CD14-positive monocyte (primary cell): ENCODE results near the gene GLCCI1. TPM values are rescaled to one million over a fixed set of nuclear protein-coding genes. Genes with fewer than 3 reads are reported as not detected.

Experiments used
- DNase-seq, 3 donors: peaks; one replicate each; pipeline ENCODE4 v3.0.0-alpha.2; 2011 to 2022
- H2AFZ ChIP-seq: 2 replicates; pipeline ENCODE4 v1.6.0; 2012; ENCODE audit warnings: mild to moderate bottlenecking, low read depth, low read length, inconsistent platforms; ENCODE audit not compliant: insufficient read depth, poor library complexity, severe bottlenecking
- H3K27ac ChIP-seq, 2 donors: 1 replicate in 1 of 2; 2 replicates in 1 of 2; pipeline ENCODE4 v1.5.1; 2012 to 2013; ENCODE audit warnings: low read length in 2 of 2, control low read depth in 1 of 2, inconsistent platforms in 1 of 2, low read depth in 1 of 2, mild to moderate bottlenecking in 1 of 2
- H3K27me3 ChIP-seq, 2 donors: one replicate each; pipeline versions ENCODE4 v1.6.0 to v1.6.1; 2011 to 2013; ENCODE audit warnings: low read length in 2 of 2; ENCODE audit not compliant: control insufficient read depth in 2 of 2, insufficient read depth in 2 of 2
- H3K36me3 ChIP-seq, 2 donors: replicated peaks in 1 of 2; 1 replicate in 1 of 2; 2 replicates in 1 of 2; pipeline versions ENCODE4 v1.5.1 to v1.6.1; 2012 to 2013; ENCODE audit warnings: low read length in 2 of 2, control low read depth in 1 of 2, inconsistent platforms in 1 of 2, mild to moderate bottlenecking in 1 of 2; ENCODE audit not compliant: insufficient read depth in 2 of 2, control insufficient read depth in 1 of 2
- H3K4me1 ChIP-seq, 2 donors: 1 replicate in 1 of 2; 2 replicates in 1 of 2; pipeline versions ENCODE4 v1.5.1 to v1.6.1; 2012 to 2013; ENCODE audit warnings: low read length in 2 of 2, control low read depth in 1 of 2, inconsistent platforms in 1 of 2, mild to moderate bottlenecking in 1 of 2, moderate library complexity in 1 of 2; ENCODE audit not compliant: insufficient read depth in 2 of 2, control insufficient read depth in 1 of 2
- H3K4me2 ChIP-seq: replicated peaks from 2 replicates; pipeline ENCODE3; 2012; ENCODE audit warnings: low read length, moderate library complexity, mild to moderate bottlenecking; ENCODE audit not compliant: poor library complexity, severe bottlenecking; ENCODE audit errors: extremely low read depth
- H3K4me3 ChIP-seq, 3 experiments: fragments of 200-600 bp in 1 of 3; sonication (generic) in 1 of 3; replicated peaks in 1 of 3; 1 replicate in 2 of 3; 2 replicates in 1 of 3; pipeline ENCODE4 v1.5.1; 2011 to 2013; ENCODE audit warnings: low read length in 3 of 3, mild to moderate bottlenecking in 3 of 3, control low read depth in 2 of 3, low read depth in 2 of 3, inconsistent platforms in 1 of 3, moderate library complexity in 1 of 3
- H3K79me2 ChIP-seq: 2 replicates; pipeline ENCODE4 v1.6.0; 2012; ENCODE audit warnings: mild to moderate bottlenecking, control low read depth, inconsistent platforms, low read length, moderate library complexity; ENCODE audit not compliant: insufficient read depth
- H3K9ac ChIP-seq: 2 replicates; pipeline ENCODE4 v1.6.0; 2017; ENCODE audit warnings: low read length, mild to moderate bottlenecking; ENCODE audit not compliant: insufficient read depth, poor library complexity, severe bottlenecking
- H3K9me3 ChIP-seq, 2 donors: replicated peaks in 1 of 2; 1 replicate in 1 of 2; 2 replicates in 1 of 2; pipeline versions ENCODE4 v1.5.1 to v1.6.1; 2012 to 2013; ENCODE audit warnings: low read length in 2 of 2, control low read depth in 1 of 2; ENCODE audit not compliant: control insufficient read depth in 1 of 2, insufficient read depth in 1 of 2
- H4K20me1 ChIP-seq: 2 replicates; pipeline ENCODE4 v1.6.0; 2012; ENCODE audit warnings: mild to moderate bottlenecking, low read length, control low read depth, moderate library complexity; ENCODE audit not compliant: insufficient read depth
- H3K27ac Mint-ChIP-seq, 7 donors: one replicate each; pipeline ENCODE4 v1.8.0; 2020; ENCODE audit warnings: mild to moderate bottlenecking in 7 of 7, mixed read lengths in 7 of 7, moderate library complexity in 6 of 7, inconsistent platforms in 2 of 7
- H3K27me3 Mint-ChIP-seq, 3 donors: one replicate each; pipeline ENCODE4 v1.8.0; 2021 to 2022; ENCODE audit warnings: low read depth in 3 of 3, mild to moderate bottlenecking in 3 of 3, mixed read lengths in 3 of 3, moderate library complexity in 3 of 3, inconsistent platforms in 1 of 3
- H3K36me3 Mint-ChIP-seq, 2 donors: one replicate each; pipeline ENCODE4 v1.8.0; 2020; ENCODE audit warnings: mixed read lengths in 2 of 2, inconsistent platforms in 1 of 2, mild to moderate bottlenecking in 1 of 2
- H3K4me1 Mint-ChIP-seq: one replicate; pipeline ENCODE4 v1.8.0; 2020; ENCODE audit warnings: mild to moderate bottlenecking, mixed read lengths
- H3K4me3 Mint-ChIP-seq, 2 donors: one replicate each; pipeline ENCODE4 v1.8.0; 2020; ENCODE audit warnings: mild to moderate bottlenecking in 2 of 2, mixed read lengths in 2 of 2, moderate library complexity in 1 of 2
- H3K9me3 Mint-ChIP-seq, 7 donors: one replicate each; pipeline ENCODE4 v1.8.0; 2020 to 2022; ENCODE audit warnings: mixed read lengths in 7 of 7, mild to moderate bottlenecking in 6 of 7, moderate library complexity in 6 of 7, inconsistent platforms in 2 of 7
- WGBS: methylation state at CpG from one replicate; pipeline ENCODE4 v1.1.5; 2013; ENCODE audit warnings: missing lambda C conversion rate; ENCODE audit not compliant: insufficient coverage; 5-methylcytosine and 5-hydroxymethylcytosine counted together
- intact Hi-C, 2 donors: fragments of 100-400 bp; cut with micrococcal nuclease; formaldehyde crosslinking; loops; one replicate each; pipeline versions ENCODE4 v1.15.0 to v1.15.1; 2023
- polyA plus RNA-seq, 3 donors: library from polyadenylated mRNA; depleted of rRNA in 1 of 3; unstranded in 2 of 3; stranded (reverse) in 1 of 3; fragments of 300-500 nt in 2 of 3; fragments of >200 nt in 1 of 3; fragmentation: Illumina TruSeq in 2 of 3; gene quantifications; 1 replicate in 2 of 3; 2 replicates in 1 of 3; pipeline ENCODE4 v1.2.3, GENCODE V29; 2012 to 2021
- TF ChIP-seq, protein P1 (sequence below): fragments of 200-600 bp; IDR thresholded peaks from one replicate; pipeline ENCODE4 v1.8.0; 2022; ENCODE audit warnings: antibody characterized with exemption, mild to moderate bottlenecking

GLCCI1 gene
- polyA plus RNA-seq, 3 donors: 0.89 to 2.1 (median 1.1) TPM

DNA sequence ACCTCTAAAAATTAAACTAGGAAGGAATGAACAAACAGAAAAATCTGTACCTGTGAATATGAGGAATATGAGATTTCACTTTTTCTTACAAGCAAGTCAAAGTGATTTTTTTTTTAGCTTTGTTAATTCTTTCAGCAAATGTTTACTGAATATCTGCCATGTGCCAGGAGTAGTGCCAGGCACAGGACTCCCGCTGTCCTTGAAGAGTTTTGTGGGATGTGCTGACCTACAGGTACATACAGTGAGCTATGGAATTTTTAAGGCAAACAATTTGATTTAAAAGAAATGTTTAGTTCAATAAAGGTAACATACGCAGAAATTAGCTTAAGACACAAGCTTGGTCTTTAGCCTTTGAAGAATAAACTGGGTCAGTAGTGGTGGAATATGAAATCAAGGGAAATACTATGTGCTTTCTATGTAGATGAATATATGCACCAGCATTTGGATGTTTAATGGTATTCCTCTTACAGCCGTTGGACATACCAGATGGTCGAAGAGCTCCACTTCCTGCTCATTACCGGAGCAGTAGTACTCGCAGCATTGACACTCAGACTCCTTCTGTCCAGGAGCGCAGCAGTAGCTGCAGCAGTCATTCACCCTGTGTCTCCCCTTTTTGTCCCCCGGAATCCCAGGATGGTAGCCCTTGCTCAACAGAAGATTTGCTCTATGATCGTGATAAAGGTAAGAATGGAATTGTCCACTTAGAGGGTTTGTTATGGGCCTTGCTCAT lies 102.0 kb downstream of the GLCCI1 start:
- no peaks in the 10 kb centered on the region for H4K20me1 ChIP-seq
- intact Hi-C loops: no loop called here
- H3K4me3 Mint-ChIP-seq: no peak overlapping the region
- H3K4me1 ChIP-seq: no peaks in the 10 kb centered on the region
- H3K9me3 Mint-ChIP-seq: peaks cover 0 to 3% (median 0%) of the 10 kb centered on the region in 7 donors
- H3K27ac ChIP-seq: no peak overlapping the region
- no peak overlapping the region for H3K4me3 ChIP-seq
- H3K9me3 ChIP-seq: no peaks in the 10 kb centered on the region
- 99% methylated on average over 7 of the region's 9 CpGs for WGBS
- TF ChIP-seq, protein P1, sequence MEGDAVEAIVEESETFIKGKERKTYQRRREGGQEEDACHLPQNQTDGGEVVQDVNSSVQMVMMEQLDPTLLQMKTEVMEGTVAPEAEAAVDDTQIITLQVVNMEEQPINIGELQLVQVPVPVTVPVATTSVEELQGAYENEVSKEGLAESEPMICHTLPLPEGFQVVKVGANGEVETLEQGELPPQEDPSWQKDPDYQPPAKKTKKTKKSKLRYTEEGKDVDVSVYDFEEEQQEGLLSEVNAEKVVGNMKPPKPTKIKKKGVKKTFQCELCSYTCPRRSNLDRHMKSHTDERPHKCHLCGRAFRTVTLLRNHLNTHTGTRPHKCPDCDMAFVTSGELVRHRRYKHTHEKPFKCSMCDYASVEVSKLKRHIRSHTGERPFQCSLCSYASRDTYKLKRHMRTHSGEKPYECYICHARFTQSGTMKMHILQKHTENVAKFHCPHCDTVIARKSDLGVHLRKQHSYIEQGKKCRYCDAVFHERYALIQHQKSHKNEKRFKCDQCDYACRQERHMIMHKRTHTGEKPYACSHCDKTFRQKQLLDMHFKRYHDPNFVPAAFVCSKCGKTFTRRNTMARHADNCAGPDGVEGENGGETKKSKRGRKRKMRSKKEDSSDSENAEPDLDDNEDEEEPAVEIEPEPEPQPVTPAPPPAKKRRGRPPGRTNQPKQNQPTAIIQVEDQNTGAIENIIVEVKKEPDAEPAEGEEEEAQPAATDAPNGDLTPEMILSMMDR: no peak
- no peak overlapping the region for H3K27ac Mint-ChIP-seq
- H3K27me3 ChIP-seq: no peaks in the 10 kb centered on the region
- no peak overlapping the region for H3K4me2 ChIP-seq
- no peak overlapping the region for H2AFZ ChIP-seq
- H3K36me3 Mint-ChIP-seq: peaks cover 4 to 10% of the 10 kb centered on the region in 2 donors
- no peaks in the 10 kb centered on the region for H3K4me1 Mint-ChIP-seq
- no peak overlapping the region for H3K9ac ChIP-seq
- H3K27me3 Mint-ChIP-seq: peaks cover 0 to 2% (median 0%) of the 10 kb centered on the region in 3 donors
- DNase-seq: no peak
- no peaks in the 10 kb centered on the region for H3K36me3 ChIP-seq
- no peaks in the 10 kb centered on the region for H3K79me2 ChIP-seq

DNA sequence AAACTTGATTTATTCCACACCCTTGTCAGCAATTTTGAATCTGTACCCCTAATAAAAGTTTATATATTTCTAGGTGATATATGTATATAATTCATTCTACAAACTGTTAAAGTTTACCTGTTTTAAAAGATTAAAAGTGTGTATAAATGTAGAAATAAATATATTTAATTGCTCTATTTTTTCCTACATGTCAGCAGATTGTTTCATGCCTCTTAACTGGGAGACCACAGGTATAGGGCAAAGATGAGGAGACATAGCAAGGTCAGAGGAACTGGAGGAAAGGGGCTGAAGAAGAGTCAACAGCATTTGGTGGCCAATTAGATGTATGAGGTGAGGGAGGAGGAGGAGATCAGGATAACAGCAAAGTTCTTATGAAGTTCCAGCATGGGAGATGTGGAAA lies 109.8 kb downstream of the GLCCI1 start:
- no peak overlapping the region for H3K27ac Mint-ChIP-seq

More for the DNA sequence above, 109.8 kb downstream of the GLCCI1 start:
- DNase-seq: no peak
- TF ChIP-seq, protein P1: no peak
- Mint-ChIP-seq H3K36me3 (no peaks in the 10 kb centered on the region), H3K4me3 (no peak overlapping the region), H3K4me1 (no peaks in the 10 kb centered on the region), H3K27me3 (no peaks in the 10 kb centered on the region), H3K9me3 (no peaks in the 10 kb centered on the region)
- Histone ChIP-seq H3K4me3 (no peak overlapping the region), H4K20me1 (no peaks in the 10 kb centered on the region), H3K9ac (no peak overlapping the region), H2AFZ (no peak overlapping the region), H3K9me3 (no peaks in the 10 kb centered on the region), H3K27me3 (no peaks in the 10 kb centered on the region), H3K27ac (no peak overlapping the region), H3K4me2 (no peak overlapping the region), H3K36me3 (no peaks in the 10 kb centered on the region), H3K4me1 (no peaks in the 10 kb centered on the region), H3K79me2 (no peaks in the 10 kb centered on the region)
- intact Hi-C loops: no loop called here
